Mucosa of stomach (tissue), 1 donor: ENCODE measurements around the gene RPS2.

Source experiments
- H3K27me3 ChIP-seq: one replicate; pipeline ENCODE4 v1.7.0; 2013; ENCODE audit warnings: mild to moderate bottlenecking, low read length; ENCODE audit not compliant: control insufficient read depth, insufficient read depth
- H3K36me3 ChIP-seq: one replicate; pipeline ENCODE4 v1.7.0; 2013; ENCODE audit warnings: low read length; ENCODE audit not compliant: control insufficient read depth, insufficient read depth
- H3K4me1 ChIP-seq: one replicate; pipeline ENCODE4 v1.7.0; 2013; ENCODE audit warnings: mild to moderate bottlenecking, low read length; ENCODE audit not compliant: control insufficient read depth, insufficient read depth
- H3K4me3 ChIP-seq: one replicate; pipeline ENCODE4 v1.7.0; 2013; ENCODE audit warnings: low read length
- H3K9ac ChIP-seq: one replicate; pipeline ENCODE4 v1.7.0; 2013; ENCODE audit warnings: mild to moderate bottlenecking, low read length, moderate library complexity
- H3K9me3 ChIP-seq: one replicate; pipeline ENCODE4 v1.7.0; 2013; ENCODE audit warnings: mild to moderate bottlenecking, low read length, moderate library complexity; ENCODE audit not compliant: control insufficient read depth
- donor health status: Pancreatic carcinoma.

RPS2 gene

GRCh38 chr16:2003827-2004641 is 39.4 kb upstream of the RPS2 start:
- H3K9ac ChIP-seq, result peak overlapping the region; percentile 44
- no peaks in the 10 kb centered on the region for H3K9me3 ChIP-seq
- no peak overlapping the region for H3K4me3 ChIP-seq
- peaks cover 5% of the 10 kb centered on the region for H3K36me3 ChIP-seq
- no peaks in the 10 kb centered on the region for H3K27me3 ChIP-seq
- peaks cover 56% of the 10 kb centered on the region for H3K4me1 ChIP-seq

GRCh38 chr16:2003231-2003826 is 38.7 kb upstream of the RPS2 start:
- no peaks in the 10 kb centered on the region for H3K9me3 ChIP-seq
- peaks cover 5% of the 10 kb centered on the region for H3K36me3 ChIP-seq

DNA sequence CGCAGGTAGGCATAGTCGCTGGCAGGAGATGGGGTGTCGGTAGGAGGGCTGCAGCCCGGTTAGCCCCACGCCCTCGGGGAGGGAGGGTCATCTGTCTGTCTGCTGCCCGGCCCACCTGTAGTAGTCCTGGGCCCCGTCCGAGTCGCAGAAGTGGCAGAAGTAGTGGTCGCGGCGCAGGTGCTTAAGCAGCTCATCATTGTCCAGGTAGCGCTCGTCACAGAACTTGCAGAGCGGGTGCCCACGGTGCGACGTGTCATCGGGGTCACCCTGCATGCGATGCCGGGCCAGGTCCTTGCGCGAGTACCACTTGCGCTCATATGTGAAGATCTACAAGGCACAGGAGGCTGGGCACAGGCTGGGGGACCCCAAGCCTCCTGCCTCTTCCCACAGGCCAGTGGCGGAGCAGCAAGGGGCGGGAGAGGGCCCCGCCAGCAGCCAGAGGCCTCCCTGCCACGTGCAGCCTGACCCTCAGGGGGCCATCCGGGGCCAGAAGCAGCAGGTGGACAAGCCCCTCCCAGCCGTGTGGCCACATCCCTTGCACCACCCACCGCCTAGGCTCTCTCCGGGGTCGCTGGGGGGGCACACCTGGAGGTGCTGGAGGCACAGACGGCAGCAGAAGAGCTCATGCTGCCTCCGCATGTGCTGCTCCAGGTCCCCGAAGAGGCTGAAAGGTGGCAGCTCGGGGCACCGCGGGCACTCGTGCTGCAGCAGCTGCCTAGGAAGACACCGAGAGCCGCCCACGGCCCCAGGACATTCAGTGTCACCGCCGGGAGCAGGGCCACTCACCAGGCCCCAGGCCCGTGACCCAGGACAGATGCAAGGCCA is 38.0 kb upstream of the RPS2 start:
- H3K9ac ChIP-seq, result no peak overlapping the region
- no peaks in the 10 kb centered on the region for H3K27me3 ChIP-seq
- no peaks in the 10 kb centered on the region for H3K9me3 ChIP-seq
- no peak overlapping the region for H3K4me3 ChIP-seq
- H3K4me1 ChIP-seq, result peaks cover 42% of the 10 kb centered on the region
- peaks cover 5% of the 10 kb centered on the region for H3K36me3 ChIP-seq

More at GRCh38 chr16:2003231-2003826, 38.7 kb upstream of the RPS2 start:
- H3K4me1 ChIP-seq, result peaks cover 49% of the 10 kb centered on the region
- H3K9ac ChIP-seq, result peak overlapping the region; percentile 44
- H3K27me3 ChIP-seq, result no peaks in the 10 kb centered on the region
- no peak overlapping the region for H3K4me3 ChIP-seq

DNA sequence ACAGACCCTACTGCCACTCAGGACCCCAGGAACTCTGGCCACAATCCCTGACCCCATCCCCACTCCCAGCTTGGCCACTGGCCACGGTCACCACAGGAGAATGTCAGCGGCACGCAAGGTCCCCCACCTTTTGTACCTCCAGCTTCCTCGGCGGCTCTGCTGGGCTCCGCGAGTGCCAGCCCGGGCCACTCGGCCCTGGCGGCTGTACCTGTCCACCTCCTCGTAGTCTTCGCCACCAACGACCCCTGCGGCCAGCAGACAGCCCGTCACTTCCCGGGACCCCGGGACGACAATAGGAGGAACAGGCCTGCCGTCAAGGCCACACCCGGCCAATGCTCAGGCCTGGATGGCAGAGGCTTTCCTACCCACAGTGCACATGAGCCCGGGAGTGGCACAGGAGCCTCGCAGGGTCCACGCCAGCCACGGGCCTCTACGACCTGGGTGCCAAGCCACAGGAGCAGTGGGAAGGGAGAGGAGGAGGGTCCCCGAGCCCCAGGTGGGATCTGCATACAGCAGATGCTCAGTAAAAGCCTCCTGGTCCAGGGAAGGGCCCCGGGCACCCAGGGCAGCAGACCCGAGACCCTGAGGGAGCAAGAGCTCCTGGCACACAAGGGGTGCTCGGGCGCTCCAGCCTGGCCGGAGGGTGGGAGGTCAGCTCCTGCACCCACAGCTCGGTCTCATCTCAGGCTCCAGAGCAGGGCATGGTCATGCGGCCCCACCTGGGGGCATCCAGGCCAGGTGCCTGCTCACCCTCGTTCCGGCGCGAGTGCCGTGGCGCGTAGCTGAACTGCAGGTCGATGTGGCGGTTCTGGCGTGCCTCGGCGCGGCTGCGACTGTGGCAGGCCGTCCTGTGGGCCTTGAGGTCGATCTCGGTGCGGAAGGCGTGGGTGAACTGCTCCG is 37.1 kb upstream of the RPS2 start:
- Histone ChIP-seq H3K9me3 (no peaks in the 10 kb centered on the region), H3K4me3 (no peak overlapping the region), H3K36me3 (peaks cover 5% of the 10 kb centered on the region), H3K27me3 (no peaks in the 10 kb centered on the region), H3K9ac (no peak overlapping the region), H3K4me1 (peaks cover 34% of the 10 kb centered on the region)

GRCh38 chr16:2001035-2001434 is 36.4 kb upstream of the RPS2 start:
- H3K9ac ChIP-seq, result no peak overlapping the region
- H3K9me3 ChIP-seq, result no peaks in the 10 kb centered on the region
- H3K4me3 ChIP-seq, result no peak overlapping the region
- H3K4me1 ChIP-seq, result peaks cover 27% of the 10 kb centered on the region
- H3K36me3 ChIP-seq, result peaks cover 5% of the 10 kb centered on the region
- no peaks in the 10 kb centered on the region for H3K27me3 ChIP-seq

GRCh38 chr16:1999866-2000514 is 35.4 kb upstream of the RPS2 start:
- peaks cover 5% of the 10 kb centered on the region for H3K36me3 ChIP-seq
- no peaks in the 10 kb centered on the region for H3K27me3 ChIP-seq
- no peak overlapping the region for H3K4me3 ChIP-seq
- no peaks in the 10 kb centered on the region for H3K9me3 ChIP-seq
- H3K9ac ChIP-seq, result no peak overlapping the region
- peaks cover 17% of the 10 kb centered on the region for H3K4me1 ChIP-seq

DNA sequence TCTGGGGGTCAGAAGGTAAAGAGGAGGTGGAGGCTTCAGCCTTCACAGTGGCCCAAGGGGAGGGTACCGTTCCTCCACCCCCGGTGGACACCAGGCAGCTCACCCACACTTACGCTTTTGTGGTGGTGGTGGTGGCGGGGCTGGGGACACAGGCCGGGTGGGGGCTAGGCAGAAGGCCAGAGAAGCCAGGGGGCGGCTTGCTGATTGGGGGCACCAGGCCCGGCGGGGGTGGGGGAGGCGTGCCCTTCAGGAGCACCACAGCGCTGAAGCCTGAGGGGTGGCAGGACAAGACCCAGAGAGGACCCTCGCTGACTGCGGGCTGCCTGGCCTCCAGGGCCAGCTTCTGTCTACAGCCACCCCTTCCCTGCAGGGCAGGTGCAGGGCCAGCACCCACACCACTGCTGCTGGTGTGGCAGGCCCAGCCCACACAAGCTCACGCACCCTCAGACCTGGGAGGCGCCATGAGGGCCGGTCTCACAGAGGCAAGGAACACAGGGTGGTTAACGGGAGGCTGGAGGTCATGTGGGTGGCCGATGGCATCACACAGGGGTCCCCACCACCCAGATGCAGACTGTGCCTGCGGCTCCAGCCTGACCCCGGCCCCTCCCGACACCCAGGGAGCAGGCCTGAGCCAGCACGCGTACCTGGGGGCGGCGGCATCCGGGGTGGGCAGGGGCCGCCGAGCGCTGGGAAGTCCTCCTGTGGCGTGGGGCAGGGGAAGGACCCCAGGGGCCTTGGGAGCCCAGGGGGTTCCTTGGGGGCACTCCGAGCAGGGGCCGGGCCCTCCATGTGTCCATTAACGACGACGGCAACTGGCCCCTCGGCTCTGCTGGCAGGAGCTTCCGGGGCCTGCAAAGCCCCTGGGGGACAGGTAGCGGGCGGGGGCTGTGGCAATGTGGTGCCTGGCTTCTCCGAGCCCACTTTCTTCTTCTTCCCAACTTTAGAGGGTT is 34.5 kb upstream of the RPS2 start:
- no peak overlapping the region for H3K4me3 ChIP-seq
- H3K36me3 ChIP-seq, result peaks cover 5% of the 10 kb centered on the region
- H3K9me3 ChIP-seq, result no peaks in the 10 kb centered on the region
- peaks cover 8% of the 10 kb centered on the region for H3K4me1 ChIP-seq
- H3K9ac ChIP-seq, result no peak overlapping the region
- H3K27me3 ChIP-seq, result no peaks in the 10 kb centered on the region

DNA sequence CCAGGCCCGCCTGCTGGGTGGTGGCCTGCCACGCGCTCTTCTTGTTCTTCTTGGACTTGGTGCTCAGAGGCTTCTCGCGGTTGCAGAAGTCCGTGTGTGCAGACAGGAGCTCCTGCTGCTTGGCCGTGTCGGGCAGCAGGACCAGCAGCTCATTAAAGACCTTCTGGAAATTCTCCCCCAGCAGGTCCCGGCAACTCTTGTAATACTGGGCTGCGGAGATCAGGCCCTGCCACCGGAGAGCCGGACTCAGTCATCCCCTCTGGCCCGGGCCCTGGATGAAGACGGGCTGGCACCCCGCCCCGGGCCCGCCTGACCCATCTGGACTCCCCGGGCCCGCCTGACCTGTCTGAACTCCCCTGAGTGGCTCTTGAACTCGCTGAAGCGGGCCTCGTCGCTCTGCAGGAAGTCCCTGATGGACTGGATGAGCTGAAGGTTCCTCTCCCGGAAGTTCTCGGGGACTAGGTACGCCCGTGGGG is 33.8 kb upstream of the RPS2 start:
- Histone ChIP-seq H3K9me3 (no peaks in the 10 kb centered on the region), H3K9ac (no peak overlapping the region), H3K4me1 (peaks cover under 1% of the 10 kb centered on the region), H3K4me3 (no peak overlapping the region), H3K27me3 (no peaks in the 10 kb centered on the region), H3K36me3 (peaks cover 3% of the 10 kb centered on the region)

DNA sequence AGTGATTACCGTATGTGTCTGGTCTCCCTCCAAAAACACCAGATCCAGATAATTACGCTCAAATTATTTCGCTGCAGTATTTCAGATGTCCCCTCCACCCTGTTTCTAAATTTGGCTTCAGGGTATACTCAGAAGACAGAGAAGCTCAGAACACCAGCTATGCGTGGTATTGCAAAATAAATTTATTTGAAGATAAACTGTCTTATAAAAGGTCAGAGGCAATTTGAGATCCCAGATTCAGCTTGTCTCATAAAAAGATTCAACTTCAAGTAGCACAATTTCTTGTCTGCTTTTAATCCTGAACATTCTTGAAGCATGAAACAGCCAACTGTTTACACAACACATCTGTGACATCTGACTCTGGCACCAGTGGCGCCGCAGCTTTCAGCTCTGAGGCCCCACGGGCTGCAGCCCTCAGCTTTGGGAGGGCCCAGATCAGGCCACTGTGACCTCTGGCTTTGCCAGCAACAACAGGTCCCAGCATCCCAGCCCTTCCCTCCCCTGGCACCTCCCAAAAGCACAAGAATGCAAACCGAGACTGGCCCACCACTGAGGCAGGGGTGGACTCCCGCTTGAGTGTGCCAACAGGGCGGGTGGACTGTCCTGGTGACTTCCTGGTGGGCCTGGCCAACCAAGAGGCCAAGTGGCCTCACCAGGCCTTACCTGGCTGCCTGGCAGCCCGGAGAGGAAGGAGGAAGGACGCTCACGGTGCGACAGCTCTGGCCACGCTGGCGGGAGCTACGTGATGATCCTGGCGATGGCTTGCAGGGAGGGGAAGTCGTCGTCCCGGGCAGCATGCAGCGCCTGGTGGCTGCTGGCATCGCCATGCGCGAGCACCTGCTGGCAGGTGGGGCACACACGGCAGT is 33.1 kb upstream of the RPS2 start:
- no peaks in the 10 kb centered on the region for H3K36me3 ChIP-seq

GRCh38 chr16:1993731-1994131 is 29.1 kb upstream of the RPS2 start:
- Histone ChIP-seq H3K4me1 (peaks cover 25% of the 10 kb centered on the region), H3K27me3 (peaks cover 25% of the 10 kb centered on the region), H3K36me3 (no peaks in the 10 kb centered on the region), H3K4me3 (no peak overlapping the region), H3K9me3 (no peaks in the 10 kb centered on the region), H3K9ac (no peak overlapping the region)

More for the DNA sequence above, 33.1 kb upstream of the RPS2 start:
- no peak overlapping the region for H3K9ac ChIP-seq
- H3K9me3 ChIP-seq, result no peaks in the 10 kb centered on the region
- H3K4me3 ChIP-seq, result no peak overlapping the region
- H3K4me1 ChIP-seq, result no peaks in the 10 kb centered on the region
- no peaks in the 10 kb centered on the region for H3K27me3 ChIP-seq
